B cell (primary cell): Measurements from ENCODE around the gene ZNF804B. TPM values are rescaled to one million over a fixed set of nuclear protein-coding genes. Genes with fewer than 3 reads are reported as not detected.

ENCODE experiments used
- ATAC-seq: fragments of 200-7000 bp; cut with Tn5 transposase; one replicate; pipeline ENCODE4 v1.10.0; 2021; ENCODE audit warnings: low read depth, mild to moderate bottlenecking, moderate number of reproducible peaks, moderate library complexity
- CTCF ChIA-PET: fragments of 350-600 bp; sonication (Branson Sonifier 250); formaldehyde crosslinking; loops from one replicate; lab custom pipeline; 2021; ENCODE audit warnings: antibody characterized with exemption, inconsistent platforms; lab: Charles Lee
- POLR2A ChIA-PET: fragments of 350-600 bp; sonication (Branson Sonifier 250); formaldehyde crosslinking; loops from one replicate; lab custom pipeline; 2021; ENCODE audit warnings: antibody characterized with exemption; lab: Charles Lee
- DNase-seq: peaks from one replicate; pipeline ENCODE4 v3.0.0; 2013
- H2AFZ ChIP-seq: 2 replicates; pipeline ENCODE4 v1.6.1; 2012; ENCODE audit warnings: mild to moderate bottlenecking, low read depth, low read length; ENCODE audit not compliant: insufficient read depth, poor library complexity, severe bottlenecking
- H3K27ac ChIP-seq, 2 donors: 1 replicate in 1 of 2; 2 replicates in 1 of 2; pipeline ENCODE4 v1.5.1; 2012 to 2013; ENCODE audit warnings: low read length in 2 of 2, mild to moderate bottlenecking in 2 of 2, moderate library complexity in 1 of 2
- H3K27me3 ChIP-seq, 4 experiments: fragments of 200-600 bp in 1 of 4; sonication (generic) in 1 of 4; replicated peaks in 1 of 4; 1 replicate in 2 of 4; 2 replicates in 2 of 4; pipeline versions ENCODE4 v1.6.1 to v1.7.0; 2013 to 2016; ENCODE audit warnings: low read length in 3 of 4, mild to moderate bottlenecking in 2 of 4, mixed read lengths in 1 of 4, moderate library complexity in 1 of 4; ENCODE audit not compliant: insufficient read depth in 4 of 4, control insufficient read depth in 3 of 4; ENCODE audit errors: control extremely low read depth in 1 of 4
- H3K36me3 ChIP-seq, 2 experiments: replicated peaks in 1 of 2; 1 replicate in 1 of 2; 2 replicates in 1 of 2; pipeline versions ENCODE4 v1.6.1 to v1.7.1; 2013; ENCODE audit warnings: low read length in 1 of 2; ENCODE audit not compliant: insufficient read depth in 2 of 2, control insufficient read depth in 1 of 2; ENCODE audit errors: control extremely low read depth in 1 of 2, extremely low read depth in 1 of 2
- H3K4me1 ChIP-seq, 2 donors: fragments of 200-600 bp in 1 of 2; sonication (generic) in 1 of 2; 1 replicate in 1 of 2; 2 replicates in 1 of 2; pipeline versions ENCODE4 v1.5.1 to v1.6.1; 2013 to 2017; ENCODE audit warnings: low read length in 2 of 2; ENCODE audit not compliant: control insufficient read depth in 2 of 2, insufficient read depth in 2 of 2
- H3K4me2 ChIP-seq: replicated peaks from 2 replicates; pipeline ENCODE3; 2012; ENCODE audit warnings: mild to moderate bottlenecking, low read depth, low read length; ENCODE audit not compliant: poor library complexity, severe bottlenecking
- H3K4me3 ChIP-seq, 5 experiments: fragments of 200-600 bp in 1 of 5; sonication (generic) in 1 of 5; 1 replicate in 3 of 5; 2 replicates in 2 of 5; pipeline versions ENCODE4 v1.5.1 to v1.7.0; 2011 to 2016; ENCODE audit warnings: low read length in 4 of 5, mild to moderate bottlenecking in 4 of 5, low read depth in 2 of 5, control low read depth in 1 of 5, moderate library complexity in 1 of 5; ENCODE audit not compliant: insufficient read depth in 1 of 5; ENCODE audit errors: control extremely low read depth in 1 of 5, extremely low read depth in 1 of 5
- H3K79me2 ChIP-seq: fragments of 200-600 bp; sonication (generic); one replicate; pipeline ENCODE4 v1.6.0; 2016; ENCODE audit warnings: low read length; ENCODE audit not compliant: control insufficient read depth, insufficient read depth
- H3K9ac ChIP-seq: fragments of 200-600 bp; sonication (generic); 2 replicates; pipeline ENCODE4 v1.6.1; 2017; ENCODE audit warnings: mild to moderate bottlenecking, low read length, moderate library complexity
- H3K9me3 ChIP-seq, 3 donors: one replicate each; pipeline versions ENCODE4 v1.6.1 to v1.7.1; 2013; ENCODE audit warnings: low read length in 2 of 3; ENCODE audit not compliant: control insufficient read depth in 2 of 3, insufficient read depth in 1 of 3; ENCODE audit errors: control extremely low read depth in 1 of 3
- H4K20me1 ChIP-seq: 2 replicates; pipeline ENCODE4 v1.6.0; 2012; ENCODE audit warnings: mild to moderate bottlenecking, low read length; ENCODE audit not compliant: insufficient read depth, control insufficient read depth, poor library complexity, severe bottlenecking
- H3K27ac Mint-ChIP-seq: one replicate; pipeline ENCODE4 v1.8.0; 2021; ENCODE audit warnings: mixed read lengths
- H3K27me3 Mint-ChIP-seq: one replicate; pipeline ENCODE4 v1.8.0; 2021; ENCODE audit warnings: mixed read lengths
- H3K4me1 Mint-ChIP-seq: one replicate; pipeline ENCODE4 v1.8.0; 2021; ENCODE audit warnings: mixed read lengths
- H3K4me3 Mint-ChIP-seq: one replicate; pipeline ENCODE4 v1.8.0; 2021; ENCODE audit warnings: mixed read lengths
- H3K9me3 Mint-ChIP-seq: one replicate; pipeline ENCODE4 v1.8.0; 2022; ENCODE audit warnings: mixed read lengths; ENCODE audit not compliant: insufficient read depth
- CTCF ChIP-seq: fragments of 200-600 bp; IDR thresholded peaks from one replicate; pipeline ENCODE4 v1.8.0; 2022; ENCODE audit warnings: antibody characterized with exemption, mild to moderate bottlenecking
- EZH2 ChIP-seq: IDR thresholded peaks from 2 replicates; pipeline ENCODE4 v1.6.1; 2012; ENCODE audit warnings: borderline replicate concordance, low read depth, mild to moderate bottlenecking, moderate library complexity, low read length; ENCODE audit not compliant: insufficient read depth, poor library complexity, severe bottlenecking
- WGBS: methylation state at CpG from one replicate; pipeline ENCODE4 v1.1.5; 2013; ENCODE audit warnings: missing lambda C conversion rate; ENCODE audit not compliant: insufficient coverage; 5-methylcytosine and 5-hydroxymethylcytosine counted together
- intact Hi-C: fragments of 100-400 bp; cut with micrococcal nuclease; formaldehyde crosslinking; loops from one replicate; pipeline ENCODE4 v1.10.0; 2022
- polyA plus RNA-seq: library from polyadenylated mRNA; depleted of rRNA; stranded (reverse); fragments of >200 nt; gene quantifications from 2 replicates; pipeline ENCODE4 v1.2.3, GENCODE V29; 2012
- total RNA-seq, 2 donors: library from RNA; stranded (reverse); fragments of 120-200 nt in 1 of 2; gene quantifications; 1 replicate in 1 of 2; 2 replicates in 1 of 2; pipeline versions ENCODE4 v1.2.3 to v1.2.4, GENCODE V29; 2013 to 2022

ZNF804B gene
- total and polyA plus RNA-seq, 2 donors (not counting 1 experiment from before 2014, with no cell fraction given): not detected

GRCh38 chr7:88851220-88851619 is 91.7 kb downstream of the ZNF804B start:
- H3K27ac ChIP-seq: no peak overlapping the region
- ChIA-PET POLR2A (no interaction called here), CTCF (no interaction called here)
- Mint-ChIP-seq H3K4me3 (no peak overlapping the region), H3K9me3 (no peaks in the 10 kb centered on the region), H3K27me3 (no peaks in the 10 kb centered on the region), H3K4me1 (no peaks in the 10 kb centered on the region), H3K27ac (no peak overlapping the region)
- WGBS: no CpG with 5 or more reads among the region's 1 CpG
- H4K20me1 ChIP-seq: no peaks in the 10 kb centered on the region
- intact Hi-C loops: no loop called here
- TF ChIP-seq EZH2 (no peak), CTCF (no peak)
- no peak overlapping the region for H3K4me2 ChIP-seq
- no peak overlapping the region for H3K4me3 ChIP-seq
- no peaks in the 10 kb centered on the region for H3K79me2 ChIP-seq
- H3K9ac ChIP-seq: no peak overlapping the region
- H3K27me3 ChIP-seq: no peaks in the 10 kb centered on the region
- DNase-seq (no peak), ATAC-seq (no peak)
- H3K36me3 ChIP-seq: no peaks in the 10 kb centered on the region
- no peaks in the 10 kb centered on the region for H3K4me1 ChIP-seq
- no peaks in the 10 kb centered on the region for H3K9me3 ChIP-seq
- H2AFZ ChIP-seq: no peak overlapping the region

- ATAC-seq: no peak
- ChIA-PET CTCF (no interaction called here), POLR2A (no interaction called here)
Observed at GRCh38 chr7:88859288-88859687, 99.8 kb downstream of the ZNF804B start.

More at GRCh38 chr7:88859288-88859687, 99.8 kb downstream of the ZNF804B start:
- H3K4me1 ChIP-seq: no peaks in the 10 kb centered on the region
- no peak overlapping the region for H2AFZ ChIP-seq
- no peaks in the 10 kb centered on the region for H3K27me3 Mint-ChIP-seq
- no peaks in the 10 kb centered on the region for H3K36me3 ChIP-seq
- H3K27ac Mint-ChIP-seq: no peak overlapping the region
- H3K4me3 Mint-ChIP-seq: no peak overlapping the region
- H3K9ac ChIP-seq: no peak overlapping the region
- H3K4me2 ChIP-seq: no peak overlapping the region
- H3K27ac ChIP-seq: no peak overlapping the region
- H3K27me3 ChIP-seq: no peaks in the 10 kb centered on the region
- TF ChIP-seq CTCF: no peak
- no peak for TF ChIP-seq EZH2
- intact Hi-C loops: no loop called here
- H3K9me3 Mint-ChIP-seq: peaks cover 2% of the 10 kb centered on the region
- no peaks in the 10 kb centered on the region for H3K4me1 Mint-ChIP-seq
- no peaks in the 10 kb centered on the region for H3K79me2 ChIP-seq
- no peaks in the 10 kb centered on the region for H4K20me1 ChIP-seq
- DNase-seq: no peak
- no peak overlapping the region for H3K4me3 ChIP-seq
- H3K9me3 ChIP-seq: peaks cover 0 to 2% (median 0%) of the 10 kb centered on the region in 3 donors
